ENCODE data around the gene FAM89B. TPM values are rescaled to one million over a fixed set of nuclear protein-coding genes. Genes with fewer than 3 reads are reported as not detected.
"Not testable (repeated sequence)": the region's sequence is repeated elsewhere in the genome, so short reads cannot be mapped to it uniquely, and the experiment has no call there.

FAM89B gene
- total RNA-seq, 4 donors from 2014 or later = 40.8 to 55.3 (median 44.6) TPM

DNA sequence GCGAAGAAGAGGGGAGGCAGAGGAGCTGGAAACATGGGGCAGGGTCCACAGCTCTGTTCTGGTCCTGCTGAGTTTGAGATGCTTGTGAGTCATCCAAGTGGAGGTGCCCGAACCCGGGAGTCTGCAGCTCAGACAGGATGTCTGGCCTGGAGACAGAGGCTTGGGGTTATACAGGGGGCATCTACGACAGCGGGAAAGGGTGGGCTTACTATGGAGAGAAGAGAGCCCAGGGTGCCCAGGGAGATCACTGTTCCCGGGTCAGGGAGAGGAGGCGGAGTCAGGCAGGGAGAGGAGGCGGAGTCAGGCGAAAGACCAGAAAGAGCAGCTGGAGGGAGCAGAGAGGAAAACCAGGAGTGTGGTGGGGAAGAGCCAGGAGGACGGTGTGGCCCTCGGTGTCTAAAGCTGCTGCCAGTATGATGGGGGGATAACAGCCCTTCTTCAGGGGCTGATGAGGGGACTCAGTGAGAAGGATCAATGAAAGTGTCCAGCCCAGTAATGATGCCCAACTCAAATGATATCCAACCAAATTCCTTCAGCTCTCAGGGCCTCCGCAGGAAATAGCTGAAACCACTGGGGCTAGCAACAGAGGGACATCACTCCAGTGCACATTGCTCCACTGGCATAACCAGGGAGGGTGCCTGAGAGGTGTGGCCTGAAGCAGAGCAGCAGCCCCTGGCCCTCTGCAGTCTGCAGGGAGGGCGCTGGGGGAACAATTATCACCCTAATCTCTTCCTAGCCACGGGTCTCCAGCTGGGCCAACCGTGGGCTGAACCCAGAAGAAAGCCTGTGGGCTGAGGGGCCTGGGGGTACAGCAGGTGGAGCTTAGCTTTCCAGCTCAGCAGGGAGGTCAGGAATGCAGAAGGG is 11.6 kb upstream of the FAM89B start:
- peak in 1 of 2 donors; percentile 73 for DNase-seq (ENCODE audit: low spot score in 2 of 2)
- no peaks in the 10 kb centered on the region for H3K36me3 ChIP-seq
- no peaks in the 10 kb centered on the region for H3K9me3 ChIP-seq
- H3K27me3 ChIP-seq = no peaks in the 10 kb centered on the region
- peak overlapping the region; percentile 95 to 98 (median 98) for H3K27ac ChIP-seq
- 15 to 23% methylated on average over 15 of the region's 15 CpGs for WGBS, 2 donors
- H3K4me3 ChIP-seq = no peak overlapping the region
- H3K4me1 ChIP-seq = peaks cover 0 to 52% (median 45%) of the 10 kb centered on the region in 4 donors
- no peak for TF ChIP-seq POLR2A (IDR thresholded peaks at IDR 0.05)
- TF ChIP-seq EP300 (IDR thresholded peaks at IDR 0.05) = no peak
- TF ChIP-seq, protein P1, sequence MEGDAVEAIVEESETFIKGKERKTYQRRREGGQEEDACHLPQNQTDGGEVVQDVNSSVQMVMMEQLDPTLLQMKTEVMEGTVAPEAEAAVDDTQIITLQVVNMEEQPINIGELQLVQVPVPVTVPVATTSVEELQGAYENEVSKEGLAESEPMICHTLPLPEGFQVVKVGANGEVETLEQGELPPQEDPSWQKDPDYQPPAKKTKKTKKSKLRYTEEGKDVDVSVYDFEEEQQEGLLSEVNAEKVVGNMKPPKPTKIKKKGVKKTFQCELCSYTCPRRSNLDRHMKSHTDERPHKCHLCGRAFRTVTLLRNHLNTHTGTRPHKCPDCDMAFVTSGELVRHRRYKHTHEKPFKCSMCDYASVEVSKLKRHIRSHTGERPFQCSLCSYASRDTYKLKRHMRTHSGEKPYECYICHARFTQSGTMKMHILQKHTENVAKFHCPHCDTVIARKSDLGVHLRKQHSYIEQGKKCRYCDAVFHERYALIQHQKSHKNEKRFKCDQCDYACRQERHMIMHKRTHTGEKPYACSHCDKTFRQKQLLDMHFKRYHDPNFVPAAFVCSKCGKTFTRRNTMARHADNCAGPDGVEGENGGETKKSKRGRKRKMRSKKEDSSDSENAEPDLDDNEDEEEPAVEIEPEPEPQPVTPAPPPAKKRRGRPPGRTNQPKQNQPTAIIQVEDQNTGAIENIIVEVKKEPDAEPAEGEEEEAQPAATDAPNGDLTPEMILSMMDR (IDR thresholded peaks at IDR 0.05) = no peak

DNA sequence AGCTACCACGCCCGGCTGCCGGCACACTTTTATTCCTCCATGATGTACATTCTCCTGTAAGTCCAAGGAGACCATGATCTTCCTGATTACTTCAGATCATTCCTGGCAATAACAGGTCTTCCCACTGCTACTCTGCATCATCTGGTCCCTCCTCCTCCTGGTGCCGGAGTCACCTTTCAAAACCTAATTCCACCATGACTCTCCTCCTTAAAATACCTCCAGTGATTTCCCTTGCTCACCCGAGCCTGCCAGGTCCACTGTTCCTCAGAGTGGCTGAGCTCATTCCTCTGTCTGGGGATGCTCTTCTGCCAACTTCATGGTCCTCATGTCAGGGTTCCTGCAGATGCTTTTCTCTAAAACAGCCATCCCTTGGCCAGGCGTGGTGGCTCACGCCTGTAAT is 10.3 kb upstream of the FAM89B start:
- H3K27ac ChIP-seq = no peak overlapping the region
- no peaks in the 10 kb centered on the region for H3K27me3 ChIP-seq
- peaks cover 0 to 5% (median 0%) of the 10 kb centered on the region in 3 donors for H3K36me3 ChIP-seq
- no peak overlapping the region for H3K4me3 ChIP-seq
- no peaks in the 10 kb centered on the region for H3K9me3 ChIP-seq
- DNase-seq (ENCODE audit: low spot score in 2 of 2) = no peak
- 88 to 92% methylated on average over 7 of the region's 7 CpGs for WGBS, 2 donors
- H3K4me1 ChIP-seq = peaks cover 0 to 50% (median 33%) of the 10 kb centered on the region in 4 donors
- TF ChIP-seq EP300 (IDR thresholded peaks at IDR 0.05) (no peak), POLR2A (IDR thresholded peaks at IDR 0.05) (no peak)
- TF ChIP-seq, protein P1 (IDR thresholded peaks at IDR 0.05) = no peak

DNA sequence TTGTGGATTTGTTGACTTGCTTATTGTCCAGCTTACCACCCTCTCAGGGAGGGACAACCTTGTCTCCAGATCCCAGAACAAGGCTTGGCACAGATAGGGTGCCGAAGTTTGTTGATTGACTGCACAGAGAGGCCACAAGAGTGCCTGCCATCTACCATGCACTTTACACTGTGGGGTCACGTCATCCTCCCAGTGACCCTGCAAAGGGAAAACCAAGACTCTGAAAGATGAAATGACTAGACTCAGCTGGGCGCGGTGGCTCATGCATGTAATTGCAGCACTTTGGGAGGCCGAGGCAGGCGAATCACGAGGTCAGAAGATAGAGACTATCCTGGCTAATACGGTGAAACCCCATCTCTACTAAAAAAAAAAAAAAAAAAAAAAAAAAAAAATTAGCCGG is 9.6 kb upstream of the FAM89B start:
- Histone ChIP-seq H3K4me1 (peaks cover 0 to 53% (median 31%) of the 10 kb centered on the region in 4 donors), H3K9me3 (no peaks in the 10 kb centered on the region), H3K27me3 (no peaks in the 10 kb centered on the region), H3K36me3 (peaks cover 0 to 5% (median 0%) of the 10 kb centered on the region in 3 donors), H3K27ac (peak overlapping the region in 1 of 4 donors; percentile 10), H3K4me3 (no peak overlapping the region)
- TF ChIP-seq POLR2A (IDR thresholded peaks at IDR 0.05) (no peak), EP300 (IDR thresholded peaks at IDR 0.05) (no peak)
- TF ChIP-seq, protein P1 (IDR thresholded peaks at IDR 0.05) = no peak
- no peak for DNase-seq (ENCODE audit: low spot score in 2 of 2)
- 87 to 91% methylated on average over 9 of the region's 9 CpGs for WGBS, 2 donors

DNA sequence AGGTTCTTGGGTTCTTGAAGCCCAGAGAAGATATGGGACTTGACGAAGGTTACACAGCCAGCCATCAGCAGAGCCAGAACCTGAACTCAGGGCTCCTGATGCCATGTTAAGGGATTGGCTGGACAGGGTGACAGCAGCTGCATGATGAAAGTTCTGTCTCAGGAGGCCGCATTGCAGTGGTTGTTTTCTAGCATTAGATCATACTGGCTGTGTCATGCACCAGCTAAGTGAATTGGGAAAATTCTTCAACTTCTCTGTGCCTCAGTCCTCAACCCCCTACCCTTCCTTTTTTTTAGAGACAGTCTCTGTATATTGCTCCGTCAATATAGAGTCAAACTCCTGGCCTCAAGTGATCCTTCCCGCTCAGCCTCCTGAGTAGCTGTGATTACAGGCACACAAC is 8.7 kb upstream of the FAM89B start:
- no peak overlapping the region for H3K4me3 ChIP-seq
- no peaks in the 10 kb centered on the region for H3K9me3 ChIP-seq
- H3K27ac ChIP-seq = peak overlapping the region in 1 of 4 donors; percentile 31
- peaks cover 0 to 5% (median 0%) of the 10 kb centered on the region in 3 donors for H3K36me3 ChIP-seq
- 94 to 95% methylated on average over 4 of the region's 4 CpGs for WGBS, 2 donors
- H3K27me3 ChIP-seq = no peaks in the 10 kb centered on the region
- peaks cover 0 to 59% (median 35%) of the 10 kb centered on the region in 4 donors for H3K4me1 ChIP-seq
- no peak for DNase-seq (ENCODE audit: low spot score in 2 of 2)
- TF ChIP-seq EP300 (IDR thresholded peaks at IDR 0.05) (no peak), POLR2A (IDR thresholded peaks at IDR 0.05) (no peak)
- TF ChIP-seq, protein P1 (IDR thresholded peaks at IDR 0.05) = no peak

DNA sequence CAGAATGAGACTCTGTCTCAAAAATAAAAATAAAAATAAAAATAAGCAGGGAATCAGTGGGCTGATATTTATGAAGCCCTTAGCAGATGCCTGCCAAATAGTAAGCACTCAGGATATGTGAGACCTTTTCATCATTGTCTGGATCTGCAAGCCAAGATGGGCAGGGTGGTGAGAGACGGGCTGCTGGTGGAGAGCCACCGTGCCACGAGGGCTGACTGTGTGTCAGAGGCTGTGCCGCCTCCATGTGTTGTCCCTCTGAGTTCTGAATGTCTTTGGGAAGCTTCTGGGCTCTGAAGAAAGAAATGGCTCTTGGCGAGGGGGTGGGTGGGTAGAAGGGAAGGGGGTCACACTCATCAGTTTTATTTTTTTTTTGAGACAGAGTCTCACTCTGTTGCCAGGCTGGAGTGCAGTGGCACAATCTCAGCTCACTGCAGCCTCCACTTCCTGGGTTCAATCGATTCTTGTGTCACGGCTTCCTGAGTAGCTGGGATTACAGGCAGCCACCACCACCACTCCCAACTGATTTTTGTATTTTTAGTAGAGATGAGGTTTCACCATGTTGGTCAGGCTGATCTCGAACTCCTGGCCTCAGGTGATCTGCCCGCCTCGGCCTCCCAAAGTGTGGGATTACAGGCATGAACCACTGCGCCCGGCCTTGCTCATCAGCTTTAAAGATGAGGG is 7.3 kb upstream of the FAM89B start:
- not testable (repeated sequence) for H3K4me3 ChIP-seq; H3K9me3 ChIP-seq; H3K36me3 ChIP-seq; H3K27me3 ChIP-seq; DNase-seq (ENCODE audit: low spot score in 2 of 2)
- H3K27ac ChIP-seq = peak overlapping the region in 3 of 4 donors; percentile 27 to 45 (median 32)
- WGBS, 2 donors = 82 to 89% methylated on average over 12 of the region's 12 CpGs
- H3K4me1 ChIP-seq = peaks cover 0 to 55% (median 30%) of the 10 kb centered on the region in 4 donors

Measured in tibial nerve (tissue), 4 donors.